Measurements from ENCODE around the gene WDR5. TPM values are rescaled to one million over a fixed set of nuclear protein-coding genes. Genes with fewer than 3 reads are reported as not detected.
A peak's percentile ranks its signal among the peaks of the same experiment; 100 is the strongest.

WDR5 gene
- total RNA-seq, 1 donor from 2014 or later: 42.5 TPM

DNA sequence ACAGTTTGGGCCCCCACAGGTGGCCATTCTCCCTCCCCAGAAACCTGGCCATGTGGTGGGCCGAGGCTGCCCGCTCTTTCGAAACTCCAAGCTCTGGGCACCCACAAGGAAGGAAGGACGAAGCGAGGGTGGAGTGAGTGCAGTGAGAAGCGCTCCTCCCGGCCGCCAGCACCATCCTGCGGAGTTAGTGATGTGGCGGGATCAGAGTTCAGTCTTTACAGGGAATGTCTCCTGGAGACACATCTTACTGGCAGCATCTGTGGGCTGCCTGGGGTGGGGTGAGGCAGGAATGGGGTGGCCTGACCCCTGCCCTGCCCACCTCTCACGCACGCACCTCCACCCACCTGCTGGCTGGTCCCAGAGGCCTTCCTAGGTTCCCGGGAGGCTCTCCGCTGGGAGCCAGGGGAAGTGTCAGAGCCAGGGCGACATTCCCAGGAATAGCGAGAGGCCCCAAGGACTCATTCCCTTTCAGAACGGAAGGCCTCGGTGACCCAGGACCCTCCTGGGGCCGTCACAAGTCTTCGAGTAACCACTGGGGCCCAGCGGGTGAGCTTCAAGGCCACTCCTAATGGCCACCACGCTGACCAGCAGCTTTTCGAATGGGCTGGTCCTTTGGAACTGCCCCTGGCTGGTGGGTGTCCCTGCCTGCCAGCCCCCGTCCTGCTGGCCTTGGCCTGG is 34.0 kb downstream of the WDR5 start:
- no peak overlapping the region for H3K4me3 Mint-ChIP-seq
- DNase-seq (ENCODE audit: low spot score in 2 of 2, unreplicated experiment in 2 of 2): no peak
- no peak overlapping the region for H3K27ac Mint-ChIP-seq
- no peaks in the 10 kb centered on the region for H3K9me3 Mint-ChIP-seq
- peaks cover 8% of the 10 kb centered on the region for H3K4me1 Mint-ChIP-seq
- H3K27me3 Mint-ChIP-seq (ENCODE audit: low read depth): no peaks in the 10 kb centered on the region
- no peak for TF ChIP-seq CTCF (IDR thresholded peaks at IDR 0.05; ENCODE audit: unreplicated experiment)
- H3K36me3 Mint-ChIP-seq: no peaks in the 10 kb centered on the region

DNA sequence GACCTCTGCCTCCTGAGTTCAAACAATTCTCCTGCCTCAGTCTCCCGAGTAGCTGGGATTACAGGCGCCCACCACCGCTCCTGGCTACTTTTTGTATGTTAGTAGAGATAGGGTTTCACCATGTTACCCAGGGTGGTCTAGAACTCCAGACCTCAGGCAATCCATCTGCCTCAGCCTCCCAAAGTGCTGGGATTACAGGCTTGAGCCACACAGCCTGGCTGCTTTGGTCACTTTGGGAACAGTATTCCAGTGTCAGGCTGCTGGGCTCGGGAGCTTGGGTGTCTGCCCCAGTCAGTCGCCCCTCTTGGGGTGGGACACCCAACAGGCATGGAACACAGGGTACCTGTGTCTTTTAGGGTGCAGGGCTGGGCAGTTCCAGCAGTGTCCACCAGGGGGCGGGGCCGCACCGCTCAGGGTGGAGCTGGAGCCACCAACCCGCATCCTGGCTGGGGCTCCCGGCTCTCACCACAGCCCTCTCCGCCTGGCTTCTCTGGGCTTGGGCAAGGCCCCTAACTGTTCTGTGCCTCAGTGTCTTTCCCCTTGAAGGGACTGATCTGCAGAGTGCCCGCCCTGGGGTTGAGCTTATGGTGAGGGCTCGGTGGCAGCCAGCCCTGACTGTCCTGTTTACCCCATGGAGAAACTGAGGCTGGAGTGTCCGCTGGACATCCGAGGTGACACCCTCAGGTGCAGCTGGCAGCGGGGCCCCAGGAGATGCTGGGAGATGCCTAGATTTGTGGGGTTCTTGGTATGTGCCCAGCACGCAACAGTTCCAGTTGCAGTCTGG is 34.8 kb downstream of the WDR5 start:
- Mint-ChIP-seq H3K4me3 (no peak overlapping the region), H3K27me3 (ENCODE audit: low read depth) (peaks cover 2% of the 10 kb centered on the region), H3K9me3 (no peaks in the 10 kb centered on the region), H3K27ac (no peak overlapping the region), H3K4me1 (peaks cover 7% of the 10 kb centered on the region), H3K36me3 (no peaks in the 10 kb centered on the region)
- no peak for TF ChIP-seq CTCF (IDR thresholded peaks at IDR 0.05; ENCODE audit: unreplicated experiment)
- no peak for DNase-seq (ENCODE audit: low spot score in 2 of 2, unreplicated experiment in 2 of 2)

- peaks cover 8% of the 10 kb centered on the region for H3K27me3 Mint-ChIP-seq (ENCODE audit: low read depth)
- peaks cover 5% of the 10 kb centered on the region for H3K4me1 Mint-ChIP-seq
- H3K9me3 Mint-ChIP-seq: no peaks in the 10 kb centered on the region
- DNase-seq (ENCODE audit: low spot score in 2 of 2, unreplicated experiment in 2 of 2): no peak
- TF ChIP-seq CTCF (IDR thresholded peaks at IDR 0.05; ENCODE audit: unreplicated experiment): no peak
- no peaks in the 10 kb centered on the region for H3K36me3 Mint-ChIP-seq
- H3K4me3 Mint-ChIP-seq: no peak overlapping the region
- no peak overlapping the region for H3K27ac Mint-ChIP-seq
Observed at GRCh38 chr9:134171316-134172197, 35.7 kb downstream of the WDR5 start.

DNA sequence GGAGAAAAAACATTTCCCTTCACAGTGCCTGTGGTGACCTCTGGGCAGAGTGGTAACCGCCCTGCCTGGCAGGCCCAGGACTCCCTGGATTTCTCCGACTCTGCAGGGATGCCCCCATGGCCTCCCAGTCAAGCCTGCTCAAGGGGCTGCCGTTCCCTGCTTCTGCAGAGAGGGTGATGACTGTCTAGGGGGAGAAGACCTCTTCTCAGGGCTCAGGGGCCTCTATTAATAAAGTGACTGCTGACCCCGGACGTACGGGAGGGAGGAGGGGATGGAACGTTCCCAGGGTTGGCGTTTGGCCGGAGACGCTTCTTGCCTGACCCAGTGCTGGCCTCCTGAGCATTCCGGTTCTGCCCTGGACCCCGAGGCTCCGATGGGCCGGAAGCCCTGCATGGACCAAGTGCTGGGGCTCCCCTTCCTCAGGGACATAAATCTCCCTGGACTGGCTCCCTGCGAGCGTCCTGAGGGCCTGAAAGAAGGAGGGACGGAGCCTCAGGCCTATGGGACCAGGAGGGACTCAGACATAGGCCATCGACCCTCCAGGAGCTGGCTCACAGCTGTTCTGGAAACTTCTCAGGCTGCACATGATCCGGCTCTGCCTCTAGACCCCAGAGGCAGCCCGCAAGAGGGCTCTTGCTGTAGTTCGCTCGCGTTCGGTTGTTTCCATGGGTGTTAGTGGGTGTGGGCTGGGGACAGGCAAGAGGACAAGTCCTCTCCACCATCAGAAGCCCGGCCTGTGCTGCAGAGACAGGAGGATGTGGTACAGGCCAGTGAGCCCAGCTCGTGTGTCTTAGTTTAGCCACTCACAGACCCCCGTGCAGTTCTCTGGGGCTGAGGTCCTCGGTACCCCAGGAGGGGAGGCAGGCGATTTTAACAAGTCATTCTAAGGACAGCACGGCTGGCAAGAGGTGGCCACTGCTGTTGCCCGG is 36.6 kb downstream of the WDR5 start:
- Mint-ChIP-seq H3K27ac (peak overlapping the region; percentile 12), H3K4me1 (peaks cover 5% of the 10 kb centered on the region), H3K4me3 (no peak overlapping the region), H3K9me3 (no peaks in the 10 kb centered on the region), H3K36me3 (no peaks in the 10 kb centered on the region), H3K27me3 (ENCODE audit: low read depth) (peaks cover 11% of the 10 kb centered on the region)
- DNase-seq (ENCODE audit: low spot score in 2 of 2, unreplicated experiment in 2 of 2): no peak
- no peak for TF ChIP-seq CTCF (IDR thresholded peaks at IDR 0.05; ENCODE audit: unreplicated experiment)

Measured in mesothelial cell of epicardium (in vitro differentiated cells).